Measurements from ENCODE around the gene RFC1.
A peak's percentile ranks its signal among the peaks of the same experiment; 100 is the strongest.
"Not testable (repeated sequence)": the region's sequence is repeated elsewhere in the genome, so short reads cannot be mapped to it uniquely, and the experiment has no call there.

The RFC1 gene

GRCh38 chr4:39305912-39306677 is 60.1 kb downstream of the RFC1 start:
- peak; percentile 54 for DNase-seq (ENCODE audit: low spot score)

- no peak for DNase-seq (ENCODE audit: low spot score)
Observed at GRCh38 chr4:39304651-39305050, 61.5 kb downstream of the RFC1 start.

- no peak for DNase-seq (ENCODE audit: low spot score)
Observed at GRCh38 chr4:39303871-39304270, 62.3 kb downstream of the RFC1 start.

GRCh38 chr4:39302901-39303300 is 63.3 kb downstream of the RFC1 start:
- no peak for DNase-seq (ENCODE audit: low spot score)

- no peak for DNase-seq (ENCODE audit: low spot score)
Observed at GRCh38 chr4:39295784-39296183, 70.4 kb downstream of the RFC1 start.

- DNase-seq (ENCODE audit: low spot score) = not testable (repeated sequence)
Observed at GRCh38 chr4:39292433-39292832, 73.7 kb downstream of the RFC1 start.

GRCh38 chr4:39291686-39292085 is 74.5 kb downstream of the RFC1 start:
- DNase-seq (ENCODE audit: low spot score) = no peak

GRCh38 chr4:39287223-39287622 is 78.9 kb downstream of the RFC1 start:
- no peak for DNase-seq (ENCODE audit: low spot score)

GRCh38 chr4:39286263-39286662 is 79.9 kb downstream of the RFC1 start:
- no peak for DNase-seq (ENCODE audit: low spot score)

- DNase-seq (ENCODE audit: low spot score) = no peak
Observed at GRCh38 chr4:39285853-39286252, 80.3 kb downstream of the RFC1 start.

GRCh38 chr4:39285111-39285795 is 80.9 kb downstream of the RFC1 start:
- DNase-seq (ENCODE audit: low spot score) = no peak

GRCh38 chr4:39280770-39281169 is 85.4 kb downstream of the RFC1 start:
- no peak for DNase-seq (ENCODE audit: low spot score)

- DNase-seq (ENCODE audit: low spot score) = no peak
Observed at GRCh38 chr4:39279416-39279815, 86.7 kb downstream of the RFC1 start.

- DNase-seq (ENCODE audit: low spot score) = no peak
Observed at GRCh38 chr4:39278476-39278875, 87.7 kb downstream of the RFC1 start.

- not testable (repeated sequence) for DNase-seq (ENCODE audit: low spot score)
Observed at GRCh38 chr4:39277661-39278060, 88.5 kb downstream of the RFC1 start.

- no peak for DNase-seq (ENCODE audit: low spot score)
Observed at GRCh38 chr4:39274503-39274902, 91.7 kb downstream of the RFC1 start.

- peak; percentile 14 for DNase-seq (ENCODE audit: low spot score)
Observed at GRCh38 chr4:39263895-39264294, 102.3 kb downstream of the RFC1 start.

- DNase-seq (ENCODE audit: low spot score) = no peak
Observed at GRCh38 chr4:39259571-39260330, 106.4 kb downstream of the RFC1 start.

GRCh38 chr4:39256436-39256835 is 109.7 kb downstream of the RFC1 start:
- DNase-seq (ENCODE audit: low spot score) = no peak

- no peak for DNase-seq (ENCODE audit: low spot score)
Observed at GRCh38 chr4:39255871-39256270, 110.3 kb downstream of the RFC1 start.

GRCh38 chr4:39255266-39255665 is 110.9 kb downstream of the RFC1 start:
- no peak for DNase-seq (ENCODE audit: low spot score)

- DNase-seq (ENCODE audit: low spot score) = no peak
Observed at GRCh38 chr4:39243462-39243861, 122.7 kb downstream of the RFC1 start.

Data from hematopoietic multipotent progenitor cell treated with erythropoietin and hydrocortisone succinate and interleukin-3 and kit ligand, for 17 days (in vitro differentiated cells).